Neural cell (in vitro differentiated cells): ENCODE data around the gene SUPT3H. TPM values are rescaled to one million over a fixed set of nuclear protein-coding genes. Genes with fewer than 3 reads are reported as not detected.

Experiments used
- H2AFZ ChIP-seq: fragments of 200-600, 300-800 bp; sonication (generic), shearing (Covaris generic); 2 replicates; pipeline ENCODE4 v1.6.0; 2014; ENCODE audit warnings: low read depth, mild to moderate bottlenecking, antibody characterized with exemption, low read length, moderate library complexity
- H3F3A ChIP-seq: fragments of 200-600 bp; shearing (Covaris generic); 2 replicates; pipeline ENCODE4 v1.6.1; 2016; ENCODE audit warnings: mild to moderate bottlenecking, moderate library complexity, mixed read lengths, antibody characterized with exemption, low read length; ENCODE audit not compliant: insufficient read depth, poor library complexity, severe bottlenecking
- H3K27ac ChIP-seq: fragments of 200-600, 300-800 bp; sonication (generic), shearing (Covaris generic); 2 replicates; pipeline ENCODE4 v1.5.1; 2014; ENCODE audit warnings: mild to moderate bottlenecking, low read length, moderate library complexity
- H3K27me3 ChIP-seq: fragments of 300-800, 200-600 bp; sonication (generic), shearing (Covaris generic); 2 replicates; pipeline ENCODE4 v1.6.0; 2014; ENCODE audit warnings: mild to moderate bottlenecking, low read depth, low read length, moderate library complexity; ENCODE audit not compliant: insufficient read depth
- H3K36me3 ChIP-seq: fragments of 300-800, 200-600 bp; sonication (generic), shearing (Covaris generic); 2 replicates; pipeline ENCODE4 v1.5.1; 2014; ENCODE audit warnings: mild to moderate bottlenecking, antibody characterized with exemption, low read length, moderate library complexity; ENCODE audit not compliant: insufficient read depth
- H3K4me2 ChIP-seq: fragments of 300-800, 200-600 bp; sonication (generic), shearing (Covaris generic); 2 replicates; pipeline ENCODE4 v1.6.0; 2014; ENCODE audit warnings: mild to moderate bottlenecking, low read length
- H3K4me3 ChIP-seq: fragments of 300-800, 200-600 bp; sonication (generic), shearing (Covaris generic); 2 replicates; pipeline ENCODE4 v1.5.1; 2014; ENCODE audit warnings: mild to moderate bottlenecking, low read length, moderate library complexity
- H3K79me2 ChIP-seq: fragments of 200-600 bp; shearing (Covaris generic); replicated peaks from 2 replicates; pipeline ENCODE4 v1.6.0; 2014; ENCODE audit warnings: mild to moderate bottlenecking, low read length, moderate library complexity; ENCODE audit not compliant: insufficient read depth
- H3K9ac ChIP-seq: fragments of 300-800, 200-600 bp; sonication (generic), shearing (Covaris generic); 2 replicates; pipeline ENCODE4 v1.6.1; 2016; ENCODE audit warnings: mild to moderate bottlenecking, low read length, mixed read lengths
- H3K9me2 ChIP-seq: fragments of 200-600 bp; shearing (Covaris generic); 2 replicates; pipeline ENCODE4 v1.6.1; 2016; ENCODE audit warnings: mild to moderate bottlenecking, low read length, mixed read lengths; ENCODE audit not compliant: insufficient read depth
- H3K9me3 ChIP-seq: fragments of 200-600, 300-800 bp; sonication (generic), shearing (Covaris generic); 2 replicates; pipeline ENCODE4 v1.6.1; 2016; ENCODE audit warnings: mild to moderate bottlenecking, mixed run types, low read length, moderate library complexity, mixed read lengths
- H4K20me1 ChIP-seq: fragments of 200-600 bp; shearing (Covaris generic); 2 replicates; pipeline ENCODE4 v1.6.1; 2016; ENCODE audit warnings: mild to moderate bottlenecking, mixed run types; ENCODE audit not compliant: insufficient read depth
- EP300 ChIP-seq: fragments of 450-650 bp; conservative IDR thresholded peaks from 2 replicates; pipeline ENCODE4 v1.6.1; 2014; ENCODE audit warnings: antibody characterized with exemption, mild to moderate bottlenecking, moderate library complexity; ENCODE audit not compliant: poor library complexity, severe bottlenecking
- EZH2 ChIP-seq: fragments of 200-600, 300-800 bp; shearing (Covaris generic), sonication (generic); IDR thresholded peaks from 2 replicates; pipeline ENCODE4 v1.6.1; 2014; ENCODE audit warnings: antibody characterized with exemption, low read length, borderline replicate concordance, mild to moderate bottlenecking; ENCODE audit not compliant: insufficient read depth, poor library complexity, severe bottlenecking
- MXI1 ChIP-seq: fragments of 450-650 bp; conservative IDR thresholded peaks from 2 replicates; pipeline ENCODE4 v1.6.1; 2014; ENCODE audit warnings: antibody characterized with exemption, mild to moderate bottlenecking; ENCODE audit not compliant: poor library complexity, severe bottlenecking
- POLR2AphosphoS5 ChIP-seq: IDR thresholded peaks from 2 replicates; pipeline ENCODE4 v1.6.1; 2012
- RAD21 ChIP-seq: fragments of 450-650 bp; conservative IDR thresholded peaks from 2 replicates; pipeline ENCODE4 v1.6.1; 2014; ENCODE audit warnings: antibody characterized with exemption, mild to moderate bottlenecking, moderate library complexity
- SMC3 ChIP-seq: fragments of 450-650 bp; conservative IDR thresholded peaks from 2 replicates; pipeline ENCODE4 v1.6.1; 2014; ENCODE audit warnings: antibody characterized with exemption, mild to moderate bottlenecking, moderate library complexity; ENCODE audit not compliant: poor library complexity
- TAF1 ChIP-seq: IDR thresholded peaks from 2 replicates; pipeline ENCODE4 v1.6.1; 2012; ENCODE audit warnings: low read depth
- polyA plus RNA-seq: library from polyadenylated mRNA; depleted of rRNA; stranded (reverse); fragments of >200 nt; gene quantifications from 2 replicates; pipeline ENCODE4 v1.2.3, GENCODE V29; 2014
- TF ChIP-seq, protein P1 (sequence below): IDR thresholded peaks from 2 replicates; pipeline ENCODE4 v1.6.1; 2012; ENCODE audit warnings: borderline replicate concordance
- TF ChIP-seq, protein P2 (sequence below): fragments of 450-650 bp; IDR thresholded peaks from 2 replicates; pipeline ENCODE4 v1.5.1; 2014; ENCODE audit warnings: antibody characterized with exemption, mild to moderate bottlenecking, moderate library complexity; ENCODE audit not compliant: poor library complexity, severe bottlenecking

The SUPT3H gene
- polyA plus RNA-seq, 1 donor from 2014 or later: 6.8 TPM

DNA sequence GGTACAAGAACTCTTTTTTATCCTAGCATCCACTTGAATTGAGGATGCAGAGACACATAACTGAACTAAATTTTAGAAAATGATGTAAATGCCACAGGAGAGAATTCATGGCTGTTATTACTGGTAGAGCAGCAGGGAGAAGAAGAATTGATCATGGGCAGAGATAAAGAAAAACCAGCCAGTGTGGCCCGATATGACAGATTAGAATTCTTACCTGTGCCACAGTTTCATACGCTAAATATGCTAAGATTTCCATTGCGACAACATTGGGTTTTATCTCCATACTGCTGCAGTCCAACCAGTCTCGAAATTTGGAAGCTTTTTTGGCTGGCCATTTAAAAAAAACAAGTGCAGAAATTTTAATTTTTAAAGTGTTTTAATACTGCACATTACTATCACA lies 423.5 kb downstream of the SUPT3H start:
- H3K9me3 ChIP-seq: no peaks in the 10 kb centered on the region
- H3K27me3 ChIP-seq: no peaks in the 10 kb centered on the region
- H3K4me3 ChIP-seq: no peak overlapping the region
- H3K79me2 ChIP-seq: no peaks in the 10 kb centered on the region
- no peaks in the 10 kb centered on the region for H4K20me1 ChIP-seq
- no peak overlapping the region for H2AFZ ChIP-seq
- H3K27ac ChIP-seq: no peak overlapping the region
- H3F3A ChIP-seq: no peaks in the 10 kb centered on the region
- H3K9me2 ChIP-seq: no peaks in the 10 kb centered on the region
- H3K9ac ChIP-seq: no peak overlapping the region
- no peak overlapping the region for H3K4me2 ChIP-seq
- no peak for TF ChIP-seq POLR2AphosphoS5
- no peak for TF ChIP-seq EZH2
- no peak for TF ChIP-seq SMC3
- no peak for TF ChIP-seq MXI1
- TF ChIP-seq, protein P1, sequence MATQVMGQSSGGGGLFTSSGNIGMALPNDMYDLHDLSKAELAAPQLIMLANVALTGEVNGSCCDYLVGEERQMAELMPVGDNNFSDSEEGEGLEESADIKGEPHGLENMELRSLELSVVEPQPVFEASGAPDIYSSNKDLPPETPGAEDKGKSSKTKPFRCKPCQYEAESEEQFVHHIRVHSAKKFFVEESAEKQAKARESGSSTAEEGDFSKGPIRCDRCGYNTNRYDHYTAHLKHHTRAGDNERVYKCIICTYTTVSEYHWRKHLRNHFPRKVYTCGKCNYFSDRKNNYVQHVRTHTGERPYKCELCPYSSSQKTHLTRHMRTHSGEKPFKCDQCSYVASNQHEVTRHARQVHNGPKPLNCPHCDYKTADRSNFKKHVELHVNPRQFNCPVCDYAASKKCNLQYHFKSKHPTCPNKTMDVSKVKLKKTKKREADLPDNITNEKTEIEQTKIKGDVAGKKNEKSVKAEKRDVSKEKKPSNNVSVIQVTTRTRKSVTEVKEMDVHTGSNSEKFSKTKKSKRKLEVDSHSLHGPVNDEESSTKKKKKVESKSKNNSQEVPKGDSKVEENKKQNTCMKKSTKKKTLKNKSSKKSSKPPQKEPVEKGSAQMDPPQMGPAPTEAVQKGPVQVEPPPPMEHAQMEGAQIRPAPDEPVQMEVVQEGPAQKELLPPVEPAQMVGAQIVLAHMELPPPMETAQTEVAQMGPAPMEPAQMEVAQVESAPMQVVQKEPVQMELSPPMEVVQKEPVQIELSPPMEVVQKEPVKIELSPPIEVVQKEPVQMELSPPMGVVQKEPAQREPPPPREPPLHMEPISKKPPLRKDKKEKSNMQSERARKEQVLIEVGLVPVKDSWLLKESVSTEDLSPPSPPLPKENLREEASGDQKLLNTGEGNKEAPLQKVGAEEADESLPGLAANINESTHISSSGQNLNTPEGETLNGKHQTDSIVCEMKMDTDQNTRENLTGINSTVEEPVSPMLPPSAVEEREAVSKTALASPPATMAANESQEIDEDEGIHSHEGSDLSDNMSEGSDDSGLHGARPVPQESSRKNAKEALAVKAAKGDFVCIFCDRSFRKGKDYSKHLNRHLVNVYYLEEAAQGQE: no peak
- TF ChIP-seq RAD21: no peak
- TF ChIP-seq EP300: no peak
- TF ChIP-seq, protein P2, sequence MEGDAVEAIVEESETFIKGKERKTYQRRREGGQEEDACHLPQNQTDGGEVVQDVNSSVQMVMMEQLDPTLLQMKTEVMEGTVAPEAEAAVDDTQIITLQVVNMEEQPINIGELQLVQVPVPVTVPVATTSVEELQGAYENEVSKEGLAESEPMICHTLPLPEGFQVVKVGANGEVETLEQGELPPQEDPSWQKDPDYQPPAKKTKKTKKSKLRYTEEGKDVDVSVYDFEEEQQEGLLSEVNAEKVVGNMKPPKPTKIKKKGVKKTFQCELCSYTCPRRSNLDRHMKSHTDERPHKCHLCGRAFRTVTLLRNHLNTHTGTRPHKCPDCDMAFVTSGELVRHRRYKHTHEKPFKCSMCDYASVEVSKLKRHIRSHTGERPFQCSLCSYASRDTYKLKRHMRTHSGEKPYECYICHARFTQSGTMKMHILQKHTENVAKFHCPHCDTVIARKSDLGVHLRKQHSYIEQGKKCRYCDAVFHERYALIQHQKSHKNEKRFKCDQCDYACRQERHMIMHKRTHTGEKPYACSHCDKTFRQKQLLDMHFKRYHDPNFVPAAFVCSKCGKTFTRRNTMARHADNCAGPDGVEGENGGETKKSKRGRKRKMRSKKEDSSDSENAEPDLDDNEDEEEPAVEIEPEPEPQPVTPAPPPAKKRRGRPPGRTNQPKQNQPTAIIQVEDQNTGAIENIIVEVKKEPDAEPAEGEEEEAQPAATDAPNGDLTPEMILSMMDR: no peak
- no peak for TF ChIP-seq TAF1
- H3K36me3 ChIP-seq: no peaks in the 10 kb centered on the region

DNA sequence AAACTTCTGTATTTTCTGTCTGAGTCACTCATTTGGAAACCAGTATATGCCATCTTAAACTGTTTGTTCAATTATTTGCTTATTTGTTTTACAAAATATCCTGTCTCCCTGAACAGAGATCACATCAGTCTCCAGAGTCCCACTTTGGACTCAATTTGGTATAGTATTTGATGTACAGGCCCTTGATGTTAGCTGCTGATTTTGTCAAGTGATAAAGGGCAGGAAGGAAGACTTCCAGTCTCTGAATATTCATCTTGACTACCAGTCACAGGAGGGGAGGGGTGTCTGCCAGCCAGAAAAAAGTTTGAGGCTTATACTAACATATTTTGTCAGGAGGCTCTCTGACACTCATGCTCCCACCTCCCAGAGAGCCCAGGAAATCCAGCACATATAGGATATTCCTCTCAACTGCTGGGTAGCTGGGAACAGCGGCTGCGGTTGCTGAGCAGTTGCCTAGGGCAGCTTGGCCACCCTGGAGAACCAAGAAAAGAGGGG lies 426.4 kb downstream of the SUPT3H start:
- Histone ChIP-seq H3K9ac (no peak overlapping the region), H3K27ac (no peak overlapping the region), H3K4me2 (no peak overlapping the region), H3K36me3 (no peaks in the 10 kb centered on the region), H3K79me2 (no peaks in the 10 kb centered on the region), H4K20me1 (no peaks in the 10 kb centered on the region), H3K27me3 (no peaks in the 10 kb centered on the region), H3K9me3 (no peaks in the 10 kb centered on the region), H3K9me2 (no peaks in the 10 kb centered on the region), H3K4me3 (no peak overlapping the region), H3F3A (no peaks in the 10 kb centered on the region), H2AFZ (no peak overlapping the region)
- TF ChIP-seq EZH2 (no peak), TAF1 (no peak), SMC3 (no peak)
